NCI-H526 treated with DMSO at 0.1 percent for 48 hours (cell line): ENCODE results near the gene RALGAPA1.
"Not testable (repeated sequence)": the region's sequence is repeated elsewhere in the genome, so short reads cannot be mapped to it uniquely, and the experiment has no call there.

ENCODE experiments used
- DNase-seq: peaks from one replicate; lab custom pipeline; 2025; lab: John Stamatoyannopoulos, UW

Gene RALGAPA1

DNA sequence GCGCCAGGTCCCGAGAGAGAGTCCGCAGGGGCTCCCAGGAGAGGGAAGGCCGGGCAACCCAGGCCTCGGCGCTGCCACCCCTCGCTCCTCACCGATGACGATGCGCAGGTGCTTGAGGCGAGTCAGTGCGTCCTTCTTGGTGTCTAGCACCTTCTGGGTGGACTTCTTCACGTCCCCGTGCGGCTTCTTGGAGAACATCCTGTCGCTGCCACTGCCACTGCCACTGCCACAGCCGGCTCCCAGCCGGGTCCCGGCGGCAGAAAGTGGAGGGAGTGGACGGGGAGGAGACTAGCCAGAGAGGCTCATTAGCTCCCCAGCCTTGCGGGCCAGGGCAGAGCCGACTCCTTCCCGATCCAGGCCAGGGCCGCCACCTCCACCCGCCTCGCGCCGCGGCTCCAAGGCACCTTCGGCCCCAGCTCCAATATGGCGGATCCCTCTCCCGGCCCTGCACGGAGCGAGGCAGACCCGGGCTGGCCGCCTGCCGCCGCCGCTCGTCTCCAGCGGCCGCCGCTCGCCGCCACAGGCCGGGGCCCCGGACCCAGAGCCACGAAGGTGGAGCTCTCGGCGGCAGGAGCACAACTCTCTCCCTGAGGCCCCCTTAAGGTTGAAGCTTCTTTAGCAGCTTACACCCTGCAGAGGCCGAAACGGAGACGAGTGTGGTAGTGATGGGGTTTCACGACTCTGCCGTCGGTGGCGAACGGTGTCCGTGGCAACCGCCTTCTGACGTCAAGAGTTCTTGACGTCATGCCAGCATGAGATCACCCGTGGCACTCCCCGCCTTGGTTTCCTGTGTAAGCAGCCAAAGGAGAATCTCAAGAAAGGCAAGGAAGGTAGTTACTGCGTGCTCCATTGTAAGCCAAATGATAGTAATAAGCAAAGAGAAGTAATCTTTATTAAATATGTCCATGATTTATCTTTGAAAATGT, at the start of gene RALGAPA1:
Gene RALGAPA1, minus strand, starts transcription at position 658 of the 926 bp plus-strand sequence. Its CDS starts 460 bp downstream, at position 198.
- peak; percentile 91 for DNase-seq

DNA sequence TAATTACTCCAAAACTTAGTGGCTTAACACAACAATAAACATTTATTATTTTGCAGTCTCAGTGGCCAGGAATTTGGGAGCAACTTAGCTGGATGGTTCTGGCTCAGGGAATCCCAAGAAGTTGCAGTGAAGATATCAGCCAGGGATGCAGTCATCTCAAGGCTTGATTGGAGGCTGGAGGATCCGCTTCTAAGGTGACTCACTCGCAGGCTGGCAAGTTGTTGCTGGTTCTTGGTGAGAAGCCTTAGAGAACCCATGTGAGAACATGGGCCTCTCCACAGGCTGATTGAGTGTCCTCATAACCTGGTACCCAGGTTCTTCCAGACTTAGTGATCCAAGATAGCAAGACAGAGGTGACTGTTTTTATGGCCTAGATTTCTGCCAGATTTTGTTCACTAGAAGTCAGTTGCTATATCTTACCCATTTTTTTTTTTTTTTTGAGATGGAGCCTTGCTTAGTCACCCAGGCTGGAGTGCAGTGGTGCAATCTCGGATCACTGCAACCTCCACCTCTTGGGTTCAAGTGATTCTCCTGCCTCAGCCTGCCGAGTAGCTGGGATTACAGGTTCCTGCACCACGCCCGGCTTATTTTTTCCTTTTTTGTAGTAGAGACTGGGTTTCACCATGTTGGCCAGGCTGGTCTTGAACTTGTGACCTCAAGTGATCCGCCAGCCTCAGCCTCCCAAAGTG, 49.6 kb upstream of the RALGAPA1 start:
- DNase-seq = no peak

DNA sequence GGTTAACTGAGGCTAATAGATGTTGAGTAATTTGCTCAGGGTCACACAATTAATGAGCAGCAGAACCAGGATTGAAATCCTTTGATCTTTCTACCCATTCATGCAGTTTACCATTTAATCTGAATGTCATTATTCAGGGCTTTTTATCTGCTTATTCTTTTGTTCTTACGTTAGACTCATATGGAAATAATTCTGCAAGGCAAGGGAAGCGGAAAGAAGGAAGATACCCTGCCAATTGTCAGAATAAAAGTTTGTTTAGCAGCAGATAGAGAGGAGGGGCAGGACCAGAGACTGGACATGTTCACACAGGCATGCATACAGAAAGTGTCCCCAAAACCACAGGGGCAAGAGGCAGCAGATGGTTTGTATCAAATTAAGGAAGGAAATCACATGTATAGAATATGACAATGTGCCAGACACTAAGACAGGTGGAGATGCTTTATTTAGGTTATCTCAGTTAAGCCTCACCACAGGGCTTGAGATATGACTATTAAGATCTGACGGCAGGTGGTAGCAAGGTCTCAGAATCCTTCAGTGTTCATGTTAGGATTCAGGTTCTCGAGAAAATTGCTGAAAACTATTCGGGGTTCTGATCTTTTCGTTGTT, 46.9 kb upstream of the RALGAPA1 start:
- no peak for DNase-seq

DNA sequence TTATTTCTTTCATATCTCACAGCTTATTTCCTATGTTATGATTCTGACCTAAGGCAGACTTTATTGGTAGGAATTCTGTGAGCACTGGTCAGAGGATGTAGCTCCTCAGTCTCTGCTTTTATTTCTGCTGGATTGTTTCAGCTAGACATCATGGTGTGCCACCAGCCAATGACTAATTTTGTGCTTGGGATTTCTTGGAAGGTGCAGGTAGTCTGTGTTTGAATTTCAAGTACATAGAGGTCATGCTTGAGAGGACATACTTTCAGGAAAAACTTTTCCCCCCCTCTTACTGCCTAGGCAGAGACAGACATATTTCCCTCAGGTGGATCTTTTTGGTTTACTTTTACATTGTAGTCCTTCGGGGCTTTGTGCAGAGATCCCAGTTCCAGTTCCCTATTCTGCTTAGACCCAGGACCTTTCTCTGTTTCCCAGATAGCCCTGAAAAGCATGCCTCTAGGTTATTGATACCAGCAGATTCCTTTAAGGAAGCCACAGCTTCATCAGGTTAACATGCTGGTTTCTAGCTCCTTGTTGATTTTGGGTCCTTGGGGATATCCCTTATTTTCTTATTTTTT, 45.7 kb upstream of the RALGAPA1 start:
- DNase-seq = no peak

DNA sequence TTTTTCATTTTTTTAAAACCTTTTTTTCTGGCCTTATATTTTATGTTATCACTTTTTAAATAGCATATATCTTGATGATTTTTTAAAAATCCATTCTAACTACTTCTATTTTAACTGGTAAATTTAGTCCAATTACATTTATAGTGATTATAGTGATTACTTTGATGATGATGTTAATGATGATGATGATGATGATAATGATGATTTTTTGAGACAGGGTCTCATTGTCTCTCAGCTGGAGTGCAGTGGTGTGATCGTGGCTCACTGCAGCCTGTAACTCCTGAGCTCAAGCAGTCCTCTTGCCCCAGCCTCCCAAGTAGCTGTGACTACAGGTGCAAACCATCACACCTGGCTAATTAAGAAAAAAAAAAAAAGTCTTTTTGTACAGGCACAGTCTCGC, 44.1 kb upstream of the RALGAPA1 start:
- DNase-seq = no peak

DNA sequence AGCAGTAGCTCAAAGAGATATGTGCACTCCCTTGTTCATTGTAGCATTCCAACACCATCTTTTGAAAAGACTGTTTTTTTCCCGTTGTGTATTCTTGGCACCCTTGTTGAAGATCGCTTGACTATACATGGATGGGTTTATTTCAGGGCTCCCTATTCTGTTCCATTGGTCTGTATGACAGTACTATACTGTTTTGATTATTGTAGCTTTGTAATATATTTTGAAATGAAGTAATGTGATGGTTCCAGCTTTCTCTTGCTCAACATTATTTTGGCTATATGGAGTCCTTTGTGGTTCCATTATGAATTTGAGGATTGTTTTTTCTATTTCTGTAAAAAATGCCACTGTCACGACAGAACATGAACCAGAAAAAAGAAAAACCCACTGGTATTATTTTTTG, 42.7 kb upstream of the RALGAPA1 start:
- no peak for DNase-seq

DNA sequence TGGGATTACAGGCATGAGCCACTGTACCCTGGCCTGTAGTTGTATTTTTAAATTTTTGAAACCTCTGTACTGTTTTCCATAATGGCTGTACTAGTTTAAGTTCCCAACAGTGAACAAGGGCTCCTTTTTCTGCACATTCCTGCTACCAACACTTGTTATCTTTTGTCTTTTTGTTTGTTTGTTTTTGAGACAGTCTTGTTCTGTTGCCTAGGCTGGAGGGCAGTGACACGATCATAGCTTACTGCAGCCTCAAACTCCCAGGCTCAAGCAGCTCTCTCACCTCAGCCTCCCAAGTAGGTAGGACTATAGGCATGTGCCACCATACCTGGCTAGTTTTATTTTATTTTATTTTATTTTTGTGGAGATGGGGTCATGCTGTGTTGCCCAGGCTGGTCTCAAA, 40.0 kb upstream of the RALGAPA1 start:
- DNase-seq = no peak

DNA sequence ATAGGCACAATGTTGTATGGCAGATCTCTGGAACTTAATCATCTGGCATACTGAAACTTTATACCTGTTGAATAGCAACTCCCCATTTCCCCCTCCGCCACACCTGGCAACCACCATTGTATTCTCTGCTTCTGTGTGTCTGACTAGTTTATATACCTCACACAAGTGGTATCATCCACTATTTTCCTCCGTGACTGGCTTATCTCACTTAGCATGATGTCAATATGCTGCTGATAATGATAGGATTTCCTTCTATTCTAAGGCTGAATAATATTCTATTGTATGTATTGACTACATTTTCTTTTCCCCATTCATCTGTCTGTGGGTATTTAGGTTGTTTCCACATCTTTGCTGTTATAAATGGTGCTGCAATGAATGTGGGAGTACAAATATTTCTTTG, 38.5 kb upstream of the RALGAPA1 start:
- no peak for DNase-seq

DNA sequence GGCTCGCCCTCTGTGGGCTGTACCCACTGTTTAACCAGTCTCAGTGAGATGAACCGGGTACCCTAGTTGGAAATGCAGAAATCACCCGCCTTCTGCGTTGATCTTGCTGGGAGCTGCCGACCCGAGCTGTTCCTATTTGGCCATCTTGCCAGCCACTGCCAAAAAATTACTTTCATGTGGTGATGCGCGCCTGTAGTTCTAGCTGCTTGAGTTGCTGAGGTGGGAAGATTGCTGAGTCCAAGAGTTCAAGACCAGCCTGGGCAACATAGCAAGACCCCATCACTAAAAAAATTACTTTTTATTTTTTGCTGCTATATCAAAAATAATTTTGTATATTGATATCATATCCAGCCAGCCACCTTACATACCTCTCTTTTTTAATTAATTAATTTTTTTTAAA, 35.4 kb upstream of the RALGAPA1 start:
- no peak for DNase-seq

DNA sequence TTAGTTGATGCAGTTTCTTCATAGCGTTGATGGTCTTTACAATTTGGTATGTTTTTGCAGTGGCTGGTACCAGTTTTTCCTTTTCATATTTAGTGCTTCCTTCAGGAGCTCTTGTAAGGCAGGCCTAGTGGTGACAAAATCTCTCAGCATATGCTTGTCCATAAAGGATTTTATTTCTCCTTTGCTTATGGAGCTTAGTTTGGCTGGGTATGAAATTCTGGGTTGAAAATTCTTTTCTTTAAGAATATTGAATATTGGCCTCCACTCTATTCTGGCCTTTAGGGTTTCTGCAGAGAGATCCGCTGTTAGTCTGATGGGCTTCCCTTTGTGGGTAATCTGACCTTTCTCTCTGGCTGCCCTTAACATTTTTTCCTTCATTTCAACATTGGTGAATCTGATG, 33.1 kb upstream of the RALGAPA1 start:
- DNase-seq = not testable (repeated sequence)

DNA sequence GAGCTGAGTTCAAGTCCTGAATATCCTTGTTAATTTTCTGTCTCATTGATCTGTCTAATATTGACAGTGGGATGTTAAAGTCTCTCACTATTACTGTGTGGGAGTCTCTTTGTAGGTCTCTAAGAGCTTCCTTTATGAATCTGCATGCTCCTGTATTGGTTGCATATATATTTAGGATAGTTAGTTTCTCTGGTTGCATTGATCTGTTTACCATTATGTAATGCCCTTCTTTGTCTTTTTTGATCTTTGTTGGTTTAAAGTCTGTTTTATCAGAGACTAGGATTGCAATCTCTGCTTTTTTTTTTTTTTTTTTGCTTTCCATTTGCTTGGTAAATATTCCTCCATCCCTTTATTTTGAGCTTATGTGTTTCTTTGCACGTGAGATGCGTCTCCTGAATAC, 32.6 kb upstream of the RALGAPA1 start:
- DNase-seq = not testable (repeated sequence)

DNA sequence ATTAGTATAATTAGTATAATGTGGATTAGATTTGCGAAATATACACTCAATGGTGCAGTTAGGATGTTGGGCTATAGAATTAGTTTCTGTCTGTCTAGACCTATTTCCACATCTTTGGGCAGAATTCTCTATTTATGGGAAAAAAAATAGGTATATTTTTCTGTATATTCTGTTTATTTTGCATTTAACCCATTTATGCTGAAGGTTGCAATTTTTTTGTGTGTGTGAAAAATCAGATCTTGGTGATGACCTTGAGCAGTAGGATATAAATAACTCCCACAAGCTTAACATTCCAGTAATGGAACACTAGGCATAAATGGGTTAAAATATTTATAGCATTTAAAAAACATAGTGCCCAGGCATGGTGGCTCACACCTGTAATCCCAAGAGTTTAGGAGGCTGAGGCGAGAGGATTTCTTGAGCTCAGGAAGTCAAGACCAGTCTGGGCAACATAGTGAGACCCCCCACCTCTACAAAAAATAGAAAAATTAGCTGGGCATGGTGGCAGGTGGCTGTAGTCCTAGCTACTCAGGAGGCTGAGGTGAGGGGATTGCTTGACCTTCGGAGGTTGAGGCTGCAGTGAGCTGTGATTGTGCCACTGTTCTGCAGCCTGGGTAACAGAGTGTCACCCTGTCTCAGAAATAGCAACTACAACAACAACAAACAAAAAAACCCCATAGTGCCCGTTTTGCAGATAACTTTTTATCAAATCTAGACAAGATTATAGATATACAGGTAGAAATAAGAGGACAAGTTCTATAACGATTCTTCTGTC, 26.3 kb upstream of the RALGAPA1 start:
- DNase-seq = no peak

DNA sequence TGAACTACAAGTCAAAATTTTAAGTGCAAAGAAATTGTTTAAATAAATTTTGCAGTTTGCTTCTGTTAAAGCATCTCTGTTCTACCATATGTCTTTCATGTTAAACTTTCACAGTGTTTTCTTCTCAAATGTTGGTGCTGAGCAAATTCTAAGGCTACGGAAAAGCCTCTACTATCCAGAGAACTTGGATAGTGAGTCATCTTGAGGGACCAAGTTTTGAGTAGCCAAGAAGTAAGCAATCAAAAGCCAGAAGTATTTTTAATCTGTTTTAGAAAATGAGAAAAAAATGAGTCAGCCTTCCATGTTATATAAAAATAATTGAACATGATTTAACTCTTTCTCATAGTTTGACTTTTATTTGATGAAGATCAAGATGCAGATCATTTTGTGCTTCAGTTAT, 20.4 kb upstream of the RALGAPA1 start:
- DNase-seq = no peak

DNA sequence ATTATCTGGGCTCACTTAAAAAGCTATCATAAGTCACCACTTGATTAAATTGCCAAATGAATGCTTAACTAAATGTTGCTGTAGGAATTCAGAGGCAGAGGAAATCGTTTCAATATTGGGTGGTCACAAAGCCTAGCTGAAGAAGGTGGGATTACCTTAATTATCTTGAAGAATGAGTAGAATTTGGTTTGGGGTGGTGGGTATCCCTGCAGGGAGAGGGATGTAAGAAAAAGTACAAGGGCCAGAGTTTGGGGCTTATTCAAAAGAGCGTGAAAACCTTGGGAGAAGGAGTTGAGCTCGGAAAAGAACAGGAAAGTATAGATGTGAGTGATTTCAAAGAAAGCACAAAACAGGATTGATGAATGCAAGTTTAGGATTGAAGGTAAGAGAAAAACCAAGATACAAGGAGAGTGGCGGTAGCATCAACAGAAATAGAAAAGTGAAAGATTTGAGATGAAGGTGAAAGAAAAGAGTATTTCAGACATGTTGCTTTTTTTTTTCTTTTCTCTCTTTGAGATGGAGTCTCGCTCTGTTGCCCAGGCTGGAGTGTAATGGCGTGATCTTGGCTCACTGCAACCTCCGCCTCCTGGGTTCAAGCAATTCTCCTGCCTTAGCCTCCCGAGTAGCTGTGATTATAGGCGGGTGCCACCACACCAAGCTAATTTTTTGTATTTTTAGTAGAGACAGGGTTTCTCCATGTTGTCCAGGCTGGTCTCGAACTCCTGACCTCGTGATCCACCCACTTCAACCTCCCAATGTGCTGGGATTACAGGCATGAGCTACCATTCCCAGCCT, 18.8 kb upstream of the RALGAPA1 start:
- no peak for DNase-seq

DNA sequence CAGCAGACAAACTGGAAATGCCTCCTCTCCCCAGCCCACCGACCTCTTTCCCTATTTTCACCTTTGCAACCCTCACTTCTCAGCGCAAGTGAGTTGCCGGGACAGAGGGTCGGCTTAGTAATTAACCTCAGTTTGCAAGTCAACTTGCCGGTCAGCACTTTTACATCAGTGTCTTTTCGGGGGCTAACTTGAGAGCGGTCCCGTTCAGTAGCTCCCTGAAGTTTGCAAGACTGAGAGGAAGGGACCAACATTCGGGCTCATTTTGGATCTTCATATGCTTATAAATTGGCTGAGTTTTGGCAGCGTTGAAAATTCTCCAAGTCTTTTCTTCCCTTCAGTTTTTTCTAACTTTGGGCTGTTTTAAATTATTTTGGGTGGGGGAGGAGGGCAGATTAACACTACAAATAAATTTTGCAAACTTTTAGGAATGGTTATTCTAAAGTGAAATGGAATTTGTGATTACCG, 17.9 kb upstream of the RALGAPA1 start:
- no peak for DNase-seq

DNA sequence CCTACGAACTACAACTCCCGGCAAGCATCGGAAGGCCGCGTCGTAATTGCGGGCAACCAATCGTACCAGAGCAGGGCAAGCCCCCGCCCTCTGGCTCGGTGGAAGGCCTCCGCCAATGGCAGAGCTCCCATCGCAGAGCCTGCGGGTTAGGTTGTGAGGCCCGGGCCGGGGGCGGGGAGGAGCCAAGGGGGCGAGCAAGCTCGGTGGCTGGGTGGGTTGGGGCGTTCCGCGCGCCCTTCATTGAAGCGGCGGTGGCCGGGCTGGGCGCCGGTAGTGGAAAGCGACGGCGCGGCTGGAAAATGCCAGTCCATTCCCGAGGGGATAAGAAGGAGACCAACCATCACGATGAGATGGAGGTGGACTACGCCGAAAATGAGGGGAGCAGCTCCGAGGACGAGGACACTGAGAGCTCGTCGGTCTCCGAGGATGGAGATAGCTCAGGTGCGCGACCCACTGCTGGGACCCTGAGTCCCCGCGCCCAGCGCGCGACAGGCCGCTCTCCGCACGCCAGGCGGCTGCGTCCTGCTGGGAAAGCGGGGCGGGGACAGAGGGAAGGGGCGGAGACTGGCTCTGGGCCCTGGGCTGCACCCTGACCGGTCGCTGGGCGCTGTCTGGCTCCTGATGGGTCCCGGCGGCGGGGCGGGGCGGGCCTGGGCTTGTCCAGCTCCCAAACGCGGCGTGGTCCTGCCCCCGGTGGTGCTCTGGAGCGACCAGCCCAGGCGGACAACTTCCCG, 17.3 kb upstream of the RALGAPA1 start, which contains the start of gene BRMS1L:
Gene BRMS1L, plus strand, starts transcription at position 121 of the 734 bp plus-strand sequence. Its CDS starts 179 bp downstream, at position 300.
- peak; percentile 98 for DNase-seq

DNA sequence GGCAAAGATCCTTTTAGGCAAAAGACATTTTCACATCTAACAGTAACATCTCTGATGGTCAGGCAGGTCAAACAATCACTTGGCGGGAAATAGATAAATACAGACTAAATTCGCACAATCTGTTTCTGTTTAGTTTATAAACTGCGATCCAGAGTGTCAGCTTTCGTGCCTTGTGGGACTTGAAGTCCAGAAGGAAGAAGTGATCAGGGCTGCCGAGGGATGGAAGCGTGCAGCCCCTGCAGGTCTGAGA, 16.8 kb upstream of the RALGAPA1 start:
- no peak for DNase-seq

DNA sequence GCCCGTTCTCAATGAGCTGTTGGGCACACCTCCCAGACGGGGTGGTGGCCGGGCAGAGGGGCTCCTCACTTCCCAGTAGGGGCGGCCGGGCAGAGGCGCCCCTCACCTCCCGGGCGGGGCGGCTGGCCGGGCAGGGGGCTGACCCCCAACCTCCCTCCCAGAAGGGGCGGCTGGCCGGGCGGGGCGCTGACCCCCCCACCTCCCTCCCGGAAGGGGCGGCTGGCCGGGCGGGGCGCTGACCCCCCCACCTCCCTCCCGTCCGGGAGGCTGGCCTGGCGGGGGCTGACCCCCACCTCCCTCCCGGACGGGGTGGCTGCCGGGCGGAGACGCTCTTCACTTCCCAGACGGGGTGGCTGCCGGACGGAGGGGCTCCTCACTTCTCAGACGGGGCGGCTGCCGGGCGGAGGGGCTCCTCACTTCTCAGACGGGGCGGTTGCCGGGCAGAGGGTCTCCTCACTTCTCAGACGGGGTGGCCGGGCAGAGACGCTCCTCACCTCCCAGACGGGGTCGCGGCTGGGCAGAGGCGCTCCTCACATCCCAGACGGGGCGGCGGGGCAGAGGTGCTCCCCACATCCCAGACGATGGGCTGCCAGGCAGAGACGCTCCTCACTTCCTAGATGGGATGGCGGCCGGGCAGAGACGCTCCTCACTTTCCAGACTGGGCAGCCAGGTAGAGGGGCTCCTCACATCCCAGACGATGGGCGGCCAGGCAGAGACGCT, 15.5 kb upstream of the RALGAPA1 start:
- DNase-seq = not testable (repeated sequence)

DNA sequence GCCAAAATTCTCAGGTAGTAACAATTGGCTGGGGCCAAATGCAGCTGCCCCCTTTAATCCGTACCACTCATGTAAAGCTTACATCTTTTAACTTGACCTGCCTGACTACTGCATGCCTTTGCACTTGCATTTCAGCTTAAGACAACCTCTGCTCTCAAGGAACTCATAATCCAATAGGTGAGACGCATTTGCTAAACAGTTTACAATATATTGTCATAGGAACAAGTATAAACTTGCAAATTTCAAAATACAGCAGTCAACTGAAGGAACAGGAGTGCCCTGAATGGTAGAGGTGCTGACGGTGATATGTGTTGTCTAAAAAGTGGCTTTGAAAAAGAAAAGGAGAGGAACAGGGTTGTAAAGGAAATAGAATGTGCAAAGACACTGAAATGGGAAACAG, 13.4 kb upstream of the RALGAPA1 start:
- DNase-seq = no peak
